Ureter (tissue), 1 donor: ENCODE results near the gene ZNF17. TPM values are rescaled to one million over a fixed set of nuclear protein-coding genes. Genes with fewer than 3 reads are reported as not detected.
"Not testable (repeated sequence)": the region's sequence is repeated elsewhere in the genome, so short reads cannot be mapped to it uniquely, and the experiment has no call there.

ENCODE experiments used
- DNase-seq: peaks from one replicate; pipeline ENCODE4 v3.0.0-alpha.2; 2020; ENCODE audit warnings: low spot score
- total RNA-seq: library from RNA; stranded (reverse); gene quantifications from one replicate; pipeline ENCODE4 v1.2.4, GENCODE V29; 2023
- donor health status: DM: yes; HTN: yes; CAD: no.

Gene ZNF17
- total RNA-seq = 20.3 TPM

- DNase-seq = peak; percentile 93
Observed at GRCh38 chr19:57410877-57411671, at the start of gene ZNF17. TSS of gene ZNF17 (plus strand) at chr19:57411161. CDS start at chr19:57413616, 2,455 bp downstream.

GRCh38 chr19:57362419-57362818 lies 48.5 kb upstream of the ZNF17 start:
- DNase-seq = no peak

- DNase-seq = peak; percentile 100
Observed at GRCh38 chr19:57362997-57363687, 47.8 kb upstream of the ZNF17 start, which contains the start of the genes TRAPPC2B and ZNF547. TSS of gene TRAPPC2B (plus strand) at chr19:57363551. CDS start at chr19:57364834, 1,283 bp downstream. TSS of gene ZNF547 (plus strand) at chr19:57363551. CDS start at chr19:57368556, 5,005 bp downstream.

GRCh38 chr19:57363688-57364181 lies 47.2 kb upstream of the ZNF17 start:
- DNase-seq = no peak

- no peak for DNase-seq
Observed at GRCh38 chr19:57366776-57367175, 44.2 kb upstream of the ZNF17 start.

- DNase-seq = no peak
Observed at GRCh38 chr19:57374179-57374578, 36.8 kb upstream of the ZNF17 start.

- DNase-seq = not testable (repeated sequence)
Observed at GRCh38 chr19:57374647-57375046, 36.3 kb upstream of the ZNF17 start.

GRCh38 chr19:57376151-57376550 lies 34.8 kb upstream of the ZNF17 start:
- DNase-seq = no peak

GRCh38 chr19:57377498-57378146 lies 33.3 kb upstream of the ZNF17 start:
- no peak for DNase-seq

- no peak for DNase-seq
Observed at GRCh38 chr19:57380923-57381322, 30.0 kb upstream of the ZNF17 start.

GRCh38 chr19:57382806-57383488 lies 28.0 kb upstream of the ZNF17 start:
- DNase-seq = no peak

GRCh38 chr19:57389194-57389729 lies 21.7 kb upstream of the ZNF17 start:
- no peak for DNase-seq

- peak; percentile 96 for DNase-seq
Observed at GRCh38 chr19:57389730-57390598, 21.0 kb upstream of the ZNF17 start, which contains the start of gene ZNF548. TSS of gene ZNF548 (plus strand) at chr19:57389854. CDS start at chr19:57390100, 246 bp downstream.

GRCh38 chr19:57395710-57396109 lies 15.3 kb upstream of the ZNF17 start:
- DNase-seq = no peak

GRCh38 chr19:57398868-57399267 lies 12.1 kb upstream of the ZNF17 start:
- DNase-seq = no peak

GRCh38 chr19:57403737-57404563 lies 7.0 kb upstream of the ZNF17 start:
- DNase-seq = no peak

GRCh38 chr19:57406516-57407123 lies 4.3 kb upstream of the ZNF17 start:
- peak; percentile 60 for DNase-seq

GRCh38 chr19:57419439-57419838 lies 8.5 kb downstream of the ZNF17 start:
- no peak for DNase-seq

GRCh38 chr19:57421037-57421436 lies 10.1 kb downstream of the ZNF17 start:
- DNase-seq = no peak
